Germinal center (tissue), 1 donor: ENCODE results near the gene IFNA21.
"Not testable (repeated sequence)": the region's sequence is repeated elsewhere in the genome, so short reads cannot be mapped to it uniquely, and the experiment has no call there.

Experiments
- DNase-seq: peaks from one replicate; pipeline ENCODE4 v3.0.0; 2012; ENCODE audit warnings: mixed read lengths, low spot score

IFNA21 gene

DNA sequence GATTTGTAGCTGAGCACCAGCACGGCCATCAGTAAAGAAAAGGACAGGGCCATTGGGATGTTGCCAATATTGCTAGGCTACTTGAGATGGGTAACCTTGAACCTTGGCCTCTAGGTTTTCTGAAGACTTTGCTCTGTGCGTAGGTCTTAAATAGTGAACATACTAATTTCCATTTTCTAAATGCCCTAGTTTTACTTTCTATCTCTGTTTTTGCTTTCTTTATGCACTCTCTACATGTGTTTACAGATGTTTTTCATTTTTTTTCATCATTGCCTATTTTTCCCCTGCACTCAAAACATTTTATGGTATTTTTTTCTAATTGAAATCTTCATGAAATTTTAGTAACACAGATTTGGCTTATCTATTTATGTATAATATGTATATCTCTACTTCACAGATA lies at the start of gene IFNA21:
TSS of gene IFNA21 (minus strand) at position 101 of the 400 bp plus-strand sequence. CDS start at position 53, 48 bp downstream.
- DNase-seq = not testable (repeated sequence)

DNA sequence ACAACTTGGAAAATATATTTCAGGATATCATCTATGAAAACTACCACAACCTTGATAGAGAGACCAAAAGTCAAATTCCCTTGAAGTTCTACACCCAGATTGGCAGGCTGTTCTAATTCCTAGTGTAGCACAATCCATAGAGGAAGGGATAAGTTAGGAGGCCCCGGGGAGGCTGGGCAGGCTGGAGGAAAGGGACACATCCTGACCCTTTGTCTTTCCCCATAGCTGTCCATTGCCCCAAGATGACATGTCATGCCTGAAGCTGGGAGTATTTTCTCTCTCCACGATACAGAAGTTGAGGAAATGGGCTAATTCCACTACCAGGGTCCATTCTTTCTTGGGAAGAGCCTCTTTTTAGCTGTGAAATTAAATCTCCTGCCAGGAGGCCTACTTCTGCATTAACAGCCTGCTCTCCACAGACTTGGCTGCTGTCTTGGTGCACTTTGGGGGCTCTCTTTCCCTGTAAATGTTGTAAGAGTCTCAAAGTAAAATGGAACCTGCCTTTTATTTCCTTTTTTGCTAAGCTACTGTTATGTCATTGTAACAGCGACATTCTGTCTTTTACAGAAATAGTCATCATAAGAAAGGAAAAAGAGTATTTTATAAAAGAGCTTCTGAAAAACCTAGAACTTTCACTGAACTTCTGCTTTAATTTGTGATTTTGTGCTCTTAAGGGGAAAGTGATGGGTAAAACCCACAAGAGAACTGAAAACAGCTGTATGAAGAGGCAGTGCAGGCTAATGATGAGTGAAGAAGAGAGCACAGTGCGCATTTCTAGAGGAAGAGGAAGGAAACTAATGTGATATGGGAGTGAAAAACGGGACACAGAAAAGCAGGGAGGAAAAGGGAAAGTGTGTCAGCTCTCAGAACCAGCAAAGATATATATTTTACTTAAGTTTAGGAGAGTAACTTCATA lies 47.2 kb upstream of the IFNA21 start:
- DNase-seq = not testable (repeated sequence)

DNA sequence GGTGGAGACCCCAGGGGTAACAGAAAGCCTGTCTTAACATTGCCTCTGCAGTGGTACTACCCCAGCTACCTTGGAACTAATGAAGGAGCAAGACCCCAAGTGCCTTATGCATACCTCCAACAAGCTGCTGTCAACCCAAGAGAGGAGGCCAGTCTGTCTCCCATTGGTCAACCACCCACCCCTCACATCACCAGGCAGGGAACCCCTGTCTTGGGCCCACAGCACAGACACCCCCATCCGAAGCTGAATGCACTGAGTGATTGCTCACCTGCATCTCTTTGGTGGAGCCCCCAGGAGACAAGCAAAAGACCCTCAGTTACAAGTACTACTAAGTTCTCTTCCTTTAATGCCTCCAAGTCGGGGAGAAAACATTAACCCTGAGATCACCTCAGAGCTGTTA lies 45.7 kb upstream of the IFNA21 start:
- DNase-seq = not testable (repeated sequence)

DNA sequence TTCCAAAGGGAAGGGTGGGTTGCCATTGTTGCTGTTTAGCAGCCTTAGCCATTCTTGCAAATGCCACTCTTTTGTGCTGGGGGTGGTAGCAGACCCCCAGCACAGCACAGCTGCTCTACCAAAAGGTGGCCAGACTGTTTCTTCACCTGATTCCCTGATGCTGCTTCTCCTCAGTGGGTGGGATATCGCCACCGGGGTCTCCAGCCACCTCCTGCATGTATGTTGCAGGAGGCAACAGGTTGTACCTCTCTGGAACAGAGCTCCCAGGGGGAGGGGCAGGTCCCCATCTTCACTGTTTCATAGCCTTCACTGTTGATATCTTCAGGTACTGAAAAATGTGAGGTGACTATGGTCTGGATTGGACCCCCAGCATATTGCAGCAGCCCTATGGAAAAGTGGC lies 44.3 kb upstream of the IFNA21 start:
- DNase-seq = not testable (repeated sequence)

DNA sequence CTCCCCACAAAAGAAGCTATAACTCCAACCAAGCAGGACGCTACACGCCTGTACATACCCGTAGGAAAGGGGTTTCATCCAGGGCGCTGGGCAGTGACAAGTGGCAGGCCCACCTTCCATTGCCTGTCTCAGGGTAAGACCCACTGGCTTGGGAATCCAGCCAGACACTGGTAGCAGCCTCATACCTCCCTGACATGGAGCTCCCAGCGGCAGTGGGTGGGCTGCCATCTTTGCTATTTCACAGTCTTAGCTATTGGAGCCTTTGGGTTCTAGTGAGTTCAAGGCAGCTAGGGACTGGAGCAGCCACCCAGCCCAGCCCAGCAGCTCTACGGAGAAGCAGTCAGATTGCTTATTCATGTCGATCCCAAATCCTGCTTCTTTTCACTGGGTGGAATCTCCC lies 43.9 kb upstream of the IFNA21 start:
- no peak for DNase-seq

DNA sequence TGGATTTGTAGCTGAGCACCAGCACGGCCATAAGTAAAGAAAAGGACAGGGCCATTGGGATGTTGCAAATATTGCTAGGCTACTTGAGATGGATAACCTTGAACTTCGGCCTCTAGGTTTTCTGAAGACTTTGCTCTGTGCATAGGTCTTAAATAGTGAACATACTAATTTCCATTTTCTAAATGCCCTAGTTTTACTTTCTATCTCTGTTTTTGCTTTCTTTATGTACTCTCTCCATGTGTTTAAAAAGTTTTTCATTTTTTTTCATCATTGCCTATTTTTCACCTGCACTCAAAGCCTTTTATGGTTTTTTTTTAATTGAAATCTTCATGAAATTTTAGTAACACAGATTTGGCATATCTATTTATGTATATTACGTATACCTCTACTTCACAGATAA lies 40.6 kb upstream of the IFNA21 start, which contains the start of gene IFNA10:
TSS of gene IFNA10 (minus strand) at position 101 of the 400 bp plus-strand sequence. CDS start at position 55, 46 bp downstream.
- DNase-seq = not testable (repeated sequence)

DNA sequence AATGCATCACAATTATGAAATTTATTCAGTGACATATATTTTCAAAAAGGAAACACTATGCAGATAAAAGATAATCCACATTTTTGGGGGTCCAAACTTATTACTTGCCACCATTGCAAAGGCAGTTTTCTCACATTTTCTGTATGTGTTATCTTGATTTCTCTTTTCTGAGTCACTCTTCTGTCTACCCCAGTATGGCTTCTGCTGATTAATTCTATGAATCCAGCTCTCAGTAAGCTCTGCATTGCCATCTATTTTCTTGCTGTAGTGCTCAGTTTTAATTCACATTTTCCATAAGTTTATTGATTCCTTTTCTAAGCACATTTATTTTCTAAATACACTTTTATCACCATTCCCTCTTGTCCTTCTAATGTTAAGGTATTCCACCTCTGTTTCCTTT lies 38.7 kb upstream of the IFNA21 start:
- DNase-seq = no peak

DNA sequence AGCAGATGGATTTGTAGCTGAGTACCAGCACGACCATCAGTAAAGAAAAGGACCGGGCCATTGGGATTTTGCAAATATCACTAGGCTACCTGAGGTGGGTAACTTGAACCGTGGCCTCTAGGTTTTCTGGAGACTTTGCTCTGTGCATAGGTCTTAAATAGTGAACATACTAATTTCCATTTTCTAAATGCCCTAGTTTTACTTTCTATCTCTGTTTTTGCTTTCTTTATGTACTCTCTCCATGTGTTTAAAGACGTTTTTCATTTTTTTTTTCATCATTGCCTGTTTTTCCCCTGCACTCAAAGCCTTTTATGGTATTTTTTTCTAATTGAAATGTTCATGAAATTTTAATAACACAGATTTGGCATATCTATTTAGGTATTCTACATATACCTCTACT lies 35.6 kb upstream of the IFNA21 start, which contains the start of gene IFNA7:
TSS of gene IFNA7 (minus strand) at position 101 of the 400 bp plus-strand sequence. CDS start at position 61, 40 bp downstream.
- not testable (repeated sequence) for DNase-seq

DNA sequence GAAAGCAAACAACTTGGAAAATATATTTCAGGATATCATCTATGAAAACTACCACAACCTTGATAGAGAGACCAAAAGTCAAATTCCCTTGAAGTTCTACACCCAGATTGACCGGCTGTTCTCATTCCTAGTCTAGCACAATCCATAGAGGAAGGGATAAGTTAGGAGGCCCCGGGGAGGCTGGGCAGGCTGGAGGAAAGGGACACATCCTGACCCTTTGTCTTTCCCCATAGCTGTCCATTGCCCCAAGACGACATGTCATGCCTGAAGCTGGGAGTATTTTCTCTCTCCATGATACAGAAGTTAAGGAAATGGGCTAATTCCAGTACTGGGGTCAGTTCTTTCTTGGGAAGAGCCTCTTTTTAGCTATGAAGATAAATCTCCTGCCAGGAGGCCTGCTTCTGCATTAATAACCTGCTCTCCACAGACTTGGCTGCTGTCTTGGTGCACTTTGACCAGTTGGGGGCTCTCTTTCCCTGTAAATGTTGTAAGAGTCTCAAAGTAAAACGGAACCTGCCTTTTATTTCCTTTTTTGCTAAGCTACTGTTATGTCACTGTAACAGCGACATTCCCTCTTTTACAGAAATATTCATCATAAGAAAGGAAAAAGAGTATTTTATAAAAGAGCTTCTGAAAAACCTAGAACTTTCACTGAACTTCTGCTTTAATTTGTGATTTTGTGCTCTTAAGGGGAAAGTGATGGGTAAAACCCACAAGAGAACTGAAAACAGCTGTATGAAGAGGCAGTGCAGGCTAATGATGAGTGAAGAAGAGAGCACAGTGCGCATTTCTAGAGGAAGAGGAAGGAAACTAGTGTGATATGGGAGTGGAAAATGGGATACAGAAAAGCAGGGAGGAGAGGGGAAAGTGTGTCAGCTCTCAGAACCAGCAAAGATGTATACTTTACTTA lies 28.7 kb upstream of the IFNA21 start:
- not testable (repeated sequence) for DNase-seq

DNA sequence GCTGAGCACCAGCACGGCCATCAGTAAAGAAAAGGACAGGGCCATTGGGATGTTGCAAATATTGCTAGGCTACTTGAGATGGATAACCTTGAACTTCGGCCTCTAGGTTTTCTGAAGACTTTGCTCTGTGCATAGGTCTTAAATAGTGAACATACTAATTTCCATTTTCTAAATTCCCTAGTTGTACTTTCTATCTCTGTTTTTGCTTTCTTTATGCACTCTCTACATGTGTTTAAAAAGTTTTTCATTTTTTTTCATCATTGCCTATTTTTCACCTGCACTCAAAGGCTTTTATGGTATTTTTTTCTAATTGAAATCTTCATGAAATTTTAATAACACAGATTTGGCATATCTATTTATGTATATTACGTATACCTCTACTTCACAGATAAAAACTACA lies 21.0 kb upstream of the IFNA21 start, which contains the start of gene IFNA4:
TSS of gene IFNA4 (minus strand) at position 101 of the 400 bp plus-strand sequence. CDS start at position 45, 56 bp downstream.
- DNase-seq = not testable (repeated sequence)

DNA sequence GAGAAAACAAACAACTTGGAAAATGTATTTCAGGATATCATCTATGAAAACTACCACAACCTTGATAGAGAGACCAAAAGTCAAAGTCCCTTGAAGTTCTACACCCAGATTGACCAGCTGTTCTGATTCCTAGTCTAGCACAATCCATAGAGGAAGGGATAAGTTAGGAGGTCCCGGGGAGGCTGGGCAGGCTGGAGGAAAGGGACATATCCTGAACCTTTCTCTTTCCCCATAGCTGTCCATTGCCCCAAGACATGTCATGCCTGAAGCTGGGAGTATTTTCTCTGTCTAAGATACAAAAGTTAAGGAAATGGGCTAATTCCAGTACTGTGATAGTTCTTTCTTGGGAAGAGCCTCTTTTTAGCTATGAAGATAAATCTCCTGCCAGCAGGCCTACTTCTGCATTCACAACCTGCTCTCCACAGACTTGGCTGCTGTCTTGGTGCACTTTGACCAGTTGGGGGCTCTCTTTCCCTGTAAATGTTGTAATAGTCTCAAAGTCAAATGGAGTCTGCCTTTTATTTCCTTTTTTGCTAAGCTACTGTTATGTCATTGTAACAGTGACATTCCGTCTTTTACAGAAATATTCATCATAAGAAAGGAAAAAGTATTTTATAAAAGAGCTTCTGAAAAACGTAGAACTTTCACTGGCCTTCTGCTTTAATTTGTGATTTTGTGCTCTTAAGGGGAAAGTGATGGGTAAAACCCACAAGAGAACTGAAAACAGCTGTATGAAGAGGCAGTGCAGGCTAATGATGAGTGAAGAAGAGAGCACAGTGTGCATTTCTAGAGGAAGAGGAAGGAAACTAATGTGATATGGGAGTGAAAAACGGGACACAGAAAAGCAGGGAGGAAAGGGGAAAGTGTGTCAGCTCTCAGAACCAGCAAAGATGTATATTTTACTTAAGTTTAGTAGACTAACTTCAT lies 16.6 kb upstream of the IFNA21 start:
- not testable (repeated sequence) for DNase-seq

DNA sequence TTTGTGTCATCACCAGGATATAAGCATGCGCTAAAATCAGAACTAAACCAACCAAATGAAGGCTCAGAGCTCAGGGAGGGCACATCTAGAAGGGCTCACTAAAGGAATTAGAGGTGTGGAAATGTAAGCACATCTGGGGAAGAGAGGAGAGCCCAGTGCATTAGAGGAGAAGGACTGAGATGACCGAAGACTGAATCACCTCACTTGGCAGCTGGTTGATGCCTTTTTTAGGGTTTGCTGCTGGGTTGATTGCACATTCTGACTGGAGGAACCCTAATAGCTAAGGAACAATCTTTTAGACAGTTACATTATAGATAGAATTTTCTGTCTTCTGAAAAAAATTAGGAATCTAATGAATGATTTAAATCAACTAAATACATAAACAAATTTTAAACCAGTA lies 8.2 kb upstream of the IFNA21 start:
- no peak for DNase-seq

DNA sequence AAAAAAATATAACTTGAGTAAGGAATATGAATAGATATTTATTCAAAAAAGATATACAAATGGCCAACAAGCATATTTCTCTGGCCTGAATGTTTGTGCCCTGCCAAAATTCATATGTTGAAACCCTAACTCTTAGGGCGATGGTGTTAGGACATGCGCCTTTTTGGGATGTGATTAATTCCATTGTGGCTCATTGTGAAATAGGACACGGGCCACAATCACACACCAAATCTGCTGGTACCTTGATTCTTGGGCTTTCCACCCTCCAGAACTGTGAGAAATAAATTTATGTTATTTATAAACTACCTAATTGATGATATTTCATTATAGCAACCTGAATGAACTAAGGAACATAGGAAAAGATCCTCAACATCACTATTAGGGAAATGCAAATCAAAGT lies 5.7 kb upstream of the IFNA21 start:
- no peak for DNase-seq

DNA sequence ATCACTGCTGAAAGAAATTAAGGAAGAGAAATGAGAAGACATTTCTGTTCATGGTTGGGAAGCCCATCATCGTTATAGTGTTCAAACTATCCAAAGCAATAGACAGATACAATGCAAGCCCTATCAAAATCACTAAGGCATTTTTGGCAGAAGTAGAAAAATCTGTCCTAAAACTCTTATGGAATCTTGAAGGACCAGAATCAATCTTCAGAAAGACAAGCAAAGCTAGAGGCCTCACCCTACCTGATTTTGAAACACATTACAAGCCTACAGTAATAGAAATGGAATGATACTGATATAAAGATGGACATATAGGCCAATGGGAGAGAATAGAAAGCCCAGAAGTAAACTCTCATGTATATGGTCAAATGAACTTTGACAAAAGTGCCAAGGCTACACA lies 4.9 kb upstream of the IFNA21 start:
- no peak for DNase-seq

DNA sequence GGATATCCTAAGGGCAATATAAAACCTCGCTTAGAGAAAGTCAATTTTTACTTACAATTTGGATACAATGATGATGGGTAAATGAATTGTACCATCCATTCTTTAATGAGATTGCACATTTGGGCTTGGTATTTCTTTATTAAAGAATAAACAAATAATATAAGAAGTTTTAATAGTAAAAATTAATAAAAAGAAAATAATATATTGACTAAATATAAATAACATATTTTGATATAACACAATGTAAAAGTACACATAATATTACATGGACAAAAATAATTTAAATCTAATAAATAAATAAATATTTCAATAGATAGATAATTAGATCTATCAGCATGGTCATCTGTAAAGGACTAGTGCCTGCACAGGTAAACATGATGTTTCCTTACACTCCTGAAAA lies 944 bp downstream of the IFNA21 start:
- DNase-seq = no peak

DNA sequence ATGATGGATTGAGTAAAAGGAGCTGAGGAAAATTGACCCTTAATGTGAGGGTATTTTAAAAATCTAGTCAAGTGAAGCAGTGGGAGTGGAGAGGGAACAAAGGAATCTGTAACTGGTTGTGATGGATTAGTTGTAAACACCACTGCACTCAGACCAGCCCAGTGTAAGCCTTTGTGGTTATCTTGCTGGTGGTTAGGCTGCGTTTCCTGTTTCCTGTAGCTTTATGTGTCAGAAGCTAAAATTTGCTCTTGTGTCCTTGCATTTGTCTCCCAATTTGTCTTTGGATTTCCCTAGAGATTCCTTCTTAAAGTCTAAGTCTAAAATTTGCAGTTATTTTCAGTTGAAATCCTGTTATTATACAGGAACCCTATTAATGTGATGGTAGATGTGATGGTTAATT lies 6.3 kb downstream of the IFNA21 start:
- DNase-seq = no peak

DNA sequence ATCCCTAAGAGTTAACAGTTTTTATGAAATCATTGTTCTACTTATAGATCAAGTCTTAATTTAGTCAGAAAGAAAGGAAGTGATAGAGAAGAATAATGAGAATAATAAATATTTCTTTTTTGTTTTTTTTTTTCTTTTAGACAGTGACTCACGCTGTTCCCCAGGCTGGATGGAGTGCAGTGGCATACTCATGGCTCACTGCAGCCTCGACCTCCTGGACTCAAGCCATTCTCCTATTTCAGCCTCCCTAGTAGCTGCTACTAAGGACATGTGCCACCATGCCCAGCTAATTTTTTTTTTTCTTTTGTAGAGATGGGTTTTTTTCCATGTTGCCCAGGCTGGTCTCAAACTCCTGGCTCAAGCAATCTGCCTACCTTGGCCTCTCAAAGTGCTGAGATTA lies 11.0 kb downstream of the IFNA21 start:
- DNase-seq = no peak

DNA sequence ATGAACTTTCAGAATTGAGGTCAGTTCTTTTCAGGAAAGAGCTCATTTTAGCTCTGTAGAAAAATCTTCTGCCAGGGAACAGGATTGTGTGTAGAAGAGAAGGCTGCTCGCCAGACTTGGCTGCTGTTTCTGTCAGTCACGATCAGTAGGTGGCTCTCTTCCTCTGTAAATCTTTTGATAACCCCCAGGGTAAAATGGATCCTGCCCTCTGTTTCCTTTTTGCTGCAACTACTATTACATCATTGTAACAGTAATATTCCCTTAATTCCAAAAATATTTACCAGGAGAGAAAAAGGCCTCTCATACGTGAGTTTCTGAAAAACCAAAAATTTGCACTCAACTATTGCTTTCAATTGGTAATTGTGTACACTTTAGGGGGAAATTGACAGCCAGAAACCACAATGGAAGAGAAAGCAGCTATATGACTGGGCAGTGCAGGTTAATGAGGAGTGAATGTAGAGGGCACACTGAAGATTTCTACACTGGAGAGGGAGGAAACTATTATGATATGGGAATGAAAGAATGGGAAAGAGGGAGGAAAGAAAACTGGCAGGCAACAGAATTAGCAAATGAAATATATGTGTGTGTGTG lies 12.3 kb downstream of the IFNA21 start:
- no peak for DNase-seq

DNA sequence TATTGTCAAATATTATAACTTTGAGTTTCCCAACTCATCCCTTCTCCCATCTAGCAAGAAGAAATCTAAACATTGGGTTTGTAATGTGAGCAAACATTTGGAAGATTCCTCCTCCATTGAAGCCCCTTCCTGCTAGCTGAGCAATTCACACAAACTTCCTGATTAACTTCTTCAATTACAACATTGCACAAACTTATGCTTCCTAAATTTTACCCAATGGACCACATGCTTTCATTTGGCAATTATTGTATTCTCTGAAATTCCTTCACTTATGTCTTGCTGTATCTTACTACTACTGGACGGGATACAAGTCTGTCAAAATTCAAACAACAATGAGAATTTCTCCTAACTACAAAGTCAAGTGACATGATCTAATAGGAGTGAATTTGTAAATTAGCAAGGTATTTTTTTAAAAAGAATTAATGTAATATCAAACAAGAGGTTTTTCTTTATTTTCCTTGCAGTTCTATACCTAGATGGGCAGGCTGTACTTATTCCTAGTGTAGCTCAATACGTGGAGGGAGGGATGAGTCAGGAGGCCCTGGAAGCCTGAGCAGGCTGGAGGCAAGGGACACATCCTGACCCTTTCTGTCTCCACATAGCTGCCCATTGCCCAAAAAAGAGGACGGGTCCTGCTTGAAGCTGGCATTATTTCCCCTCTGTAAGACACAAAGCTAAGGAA lies 13.0 kb downstream of the IFNA21 start:
- DNase-seq = no peak

DNA sequence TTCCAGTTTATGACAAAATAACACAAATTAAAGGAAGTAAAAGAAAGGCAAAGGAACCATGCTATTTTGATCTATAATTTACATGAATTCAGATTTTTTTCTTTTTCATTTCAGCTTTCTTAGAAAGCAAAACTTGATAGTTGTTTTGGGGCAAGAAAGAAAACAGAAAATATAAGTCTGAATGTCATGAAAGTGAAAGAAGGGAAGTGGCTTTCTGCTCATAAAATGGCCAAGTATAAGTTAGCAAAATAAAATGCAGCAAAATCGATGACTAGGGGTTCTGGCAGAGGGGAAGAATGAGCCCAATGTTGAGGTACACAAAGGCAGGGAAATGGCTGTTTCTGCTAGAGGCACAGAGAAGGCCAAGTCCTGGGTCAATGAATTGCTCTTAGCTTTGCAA lies 21.9 kb downstream of the IFNA21 start:
- DNase-seq = no peak
